Skin epidermis (tissue), 12 donors: ENCODE data around the gene AFTPH.

ENCODE experiments used
- H3K27ac ChIP-seq, 21 experiments: fragments of 200-600 bp; sonication (generic) in 11 of 21; one replicate each; pipeline ENCODE4 v1.5.0; 2020; ENCODE audit warnings: mild to moderate bottlenecking in 3 of 21, inconsistent platforms in 2 of 21, moderate library complexity in 2 of 21
- H3K4me3 ChIP-seq, 7 experiments: fragments of 200-600 bp; sonication (generic) in 2 of 7; one replicate each; pipeline ENCODE4 v1.5.0; 2020; ENCODE audit warnings: inconsistent platforms in 2 of 7, mild to moderate bottlenecking in 2 of 7, moderate library complexity in 1 of 7

Gene AFTPH

DNA sequence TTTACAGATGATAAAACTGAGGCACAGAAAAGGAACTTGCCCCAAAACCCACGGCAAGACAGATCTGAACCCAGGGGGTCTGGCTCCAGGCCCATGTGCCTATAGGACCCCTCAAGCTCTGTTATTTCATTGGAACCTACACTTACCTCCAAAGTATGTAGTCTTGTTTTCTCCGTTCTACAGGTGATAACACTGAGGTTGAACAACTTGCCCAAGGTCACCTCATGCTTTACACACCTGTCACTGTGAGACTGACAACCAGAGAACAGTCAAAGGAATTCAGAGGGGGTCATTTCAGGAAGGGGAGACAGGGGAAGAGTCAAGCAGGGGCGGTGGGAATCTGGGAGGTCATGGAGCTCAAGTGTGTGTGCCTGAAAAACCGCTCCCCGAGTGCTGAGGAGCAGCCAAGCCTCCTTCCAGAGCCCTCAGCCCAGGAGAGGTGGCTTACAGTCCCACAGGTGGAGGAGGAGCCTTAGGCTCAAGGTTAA lies 81.9 kb downstream of the AFTPH start:
- Histone ChIP-seq H3K27ac (peak overlapping the region in 19 of 21 experiments; percentile 55 to 90 (median 80)), H3K4me3 (no peak overlapping the region)

DNA sequence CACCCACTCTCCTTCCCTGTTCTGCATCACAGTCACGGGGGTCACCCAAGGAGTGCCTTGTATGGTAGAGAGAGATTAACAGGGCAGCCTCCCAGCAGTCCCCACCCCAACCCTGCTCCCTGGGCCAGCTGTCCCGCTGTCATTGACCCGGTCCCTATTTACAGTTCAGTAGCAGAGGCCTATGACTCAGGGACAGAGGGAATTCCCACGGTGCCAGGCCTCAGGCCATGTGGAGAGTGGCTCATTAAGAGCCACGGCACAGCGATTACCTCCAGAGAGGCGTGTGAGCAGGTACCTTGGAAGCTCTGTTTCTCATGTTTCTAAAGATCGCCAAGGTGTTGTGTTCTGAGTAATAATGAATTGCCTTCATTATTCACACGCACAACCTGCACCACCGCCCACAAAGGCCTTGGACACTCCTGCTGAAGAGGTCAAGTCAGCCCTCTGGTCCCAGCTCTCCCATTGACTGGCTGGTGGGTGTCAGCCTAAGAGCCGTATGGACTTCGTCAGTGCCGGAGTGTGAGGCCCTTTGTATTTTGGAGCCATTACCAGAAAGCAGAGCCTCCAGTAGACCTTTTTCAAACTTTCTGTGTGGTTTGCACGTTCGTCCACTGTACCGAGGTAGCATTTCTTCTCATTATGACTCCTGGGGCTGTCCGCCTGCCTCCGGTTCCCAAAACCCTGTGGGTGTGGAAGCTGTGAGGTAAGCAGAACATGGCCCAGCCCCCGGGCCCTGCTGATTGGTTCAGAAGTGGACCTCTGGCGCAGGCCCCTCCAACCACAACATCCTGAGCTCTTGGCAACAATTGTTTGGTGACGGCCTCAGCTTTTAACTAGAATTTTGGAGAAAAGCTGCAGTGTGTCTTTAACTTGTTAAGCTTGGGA lies 82.6 kb downstream of the AFTPH start:
- Histone ChIP-seq H3K27ac (peak overlapping the region in 20 of 21 experiments; percentile 55 to 90 (median 80)), H3K4me3 (peak overlapping the region; percentile 9 to 29 (median 13))

DNA sequence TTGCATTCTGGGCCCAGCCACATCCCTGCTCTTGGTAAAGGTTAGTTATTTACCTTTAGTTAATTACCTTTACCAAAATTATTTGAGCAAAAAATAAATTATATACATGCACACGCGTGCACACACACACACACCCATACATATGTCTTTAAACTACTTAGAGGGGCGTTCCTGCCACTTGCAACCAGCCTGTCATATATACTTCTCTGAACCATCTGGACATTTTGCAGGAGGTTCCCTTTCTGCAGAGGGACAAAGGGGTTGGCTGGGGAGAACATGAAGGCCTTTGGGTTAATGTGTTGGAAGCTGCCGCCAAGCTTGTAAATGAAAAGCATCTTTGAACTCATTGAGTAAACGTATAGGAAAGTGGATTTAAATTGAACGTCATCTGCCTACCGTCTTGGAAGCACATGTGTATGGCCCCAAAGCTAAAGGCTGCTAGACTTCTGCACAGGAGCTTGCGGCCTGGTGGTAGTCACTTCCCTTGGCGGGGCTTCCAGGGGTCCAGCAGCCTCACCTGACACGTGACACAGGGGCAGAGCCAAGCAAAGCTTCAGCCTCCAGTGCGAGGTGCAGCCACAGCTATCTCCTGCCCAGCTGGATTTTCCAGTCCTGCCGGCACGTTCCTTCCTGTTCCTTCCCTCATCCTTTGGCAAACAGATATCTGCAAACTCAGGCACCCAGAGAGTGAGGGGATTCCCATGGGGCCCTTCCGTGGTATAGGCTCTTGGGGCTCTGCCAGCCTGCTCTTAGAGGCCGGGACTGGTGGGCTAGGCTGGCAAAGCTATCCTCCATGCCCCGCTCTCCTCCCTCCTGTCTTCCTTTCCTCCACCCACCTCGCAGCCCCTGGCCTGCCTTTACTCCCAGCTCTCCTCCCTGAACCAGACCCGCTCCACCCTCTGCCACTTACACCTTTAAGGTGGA lies 83.5 kb downstream of the AFTPH start:
- Histone ChIP-seq H3K27ac (peak overlapping the region in 20 of 21 experiments; percentile 65 to 90 (median 80)), H3K4me3 (peak overlapping the region in 5 of 7 experiments; percentile 4 to 29 (median 13))

DNA sequence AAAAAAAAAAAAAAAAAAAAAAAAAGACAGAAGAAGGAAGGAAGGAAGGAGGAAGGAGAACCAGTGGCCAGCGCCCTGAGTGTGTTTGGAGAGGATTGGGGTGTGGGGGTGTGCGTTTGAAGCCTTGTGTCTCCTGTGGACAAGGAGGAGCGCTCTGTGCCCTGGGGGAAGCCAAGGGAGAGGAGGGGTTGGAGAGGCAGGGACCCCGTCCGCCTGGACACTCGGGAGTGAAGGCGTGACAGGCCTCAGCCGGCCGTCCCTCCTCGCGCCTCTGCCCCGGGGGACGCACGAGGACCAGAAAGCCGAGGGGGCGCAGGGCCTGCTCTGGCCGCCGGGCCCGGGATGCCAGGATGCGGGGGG lies 84.7 kb downstream of the AFTPH start:
- Histone ChIP-seq H3K27ac (peak overlapping the region; percentile 34 to 90 (median 84)), H3K4me3 (peak overlapping the region; percentile 34 to 51 (median 45))

DNA sequence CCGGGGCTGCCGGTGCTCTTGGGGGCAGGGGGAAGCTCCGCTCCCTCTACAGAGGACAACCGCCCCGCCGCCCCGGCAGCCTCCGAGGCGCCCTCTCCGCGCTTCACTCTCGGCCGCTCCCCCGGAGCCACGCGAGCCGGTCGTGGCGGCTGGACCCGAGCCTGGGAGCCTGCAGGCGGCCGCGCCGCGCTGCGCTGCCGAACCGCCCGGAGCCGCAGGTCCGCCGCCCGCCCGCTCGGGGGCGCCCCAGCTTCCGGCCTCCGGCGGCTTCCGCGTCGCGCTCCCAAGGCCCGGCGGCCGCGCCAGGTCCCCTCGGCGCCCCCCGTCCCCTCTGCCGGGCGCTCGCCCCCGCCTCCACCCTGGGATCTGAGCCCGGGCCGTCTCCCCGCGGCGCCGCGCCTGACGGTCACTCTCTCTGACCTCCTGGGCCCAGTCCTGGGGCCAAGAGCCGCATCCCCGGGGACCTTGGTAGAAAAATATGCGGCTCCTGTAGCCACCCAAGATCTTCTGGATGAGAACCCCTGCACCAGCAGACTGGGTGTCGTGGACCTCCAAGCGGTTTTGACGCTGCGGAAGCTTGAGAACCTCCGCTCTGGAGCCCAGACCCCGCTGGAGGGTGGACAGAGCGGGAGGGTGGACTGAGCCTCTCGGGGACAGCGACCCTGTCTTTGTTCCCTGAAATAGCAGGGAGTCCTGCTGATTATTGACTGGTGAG lies 85.3 kb downstream of the AFTPH start:
- H3K4me3 ChIP-seq: peak overlapping the region; percentile 34 to 51 (median 45)
- H3K27ac ChIP-seq: peak overlapping the region; percentile 34 to 90 (median 84)

DNA sequence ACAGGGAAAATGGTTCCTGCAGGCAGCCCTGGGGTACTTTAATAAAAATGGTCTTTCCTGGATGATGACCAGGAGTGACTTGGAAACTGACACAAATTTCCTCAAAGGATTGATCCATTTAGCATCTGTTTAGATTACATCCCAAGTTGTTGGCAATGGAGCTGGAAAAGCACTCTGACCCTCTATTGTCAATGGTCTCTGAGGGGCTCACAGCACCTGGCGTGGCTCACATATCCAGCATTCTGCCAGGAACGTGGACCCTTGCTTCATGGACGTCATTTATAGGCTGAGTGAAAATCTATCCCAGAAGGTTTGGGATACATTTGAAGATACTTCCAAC lies 85.8 kb downstream of the AFTPH start:
- H3K4me3 ChIP-seq: peak overlapping the region; percentile 34 to 51 (median 45)
- H3K27ac ChIP-seq: peak overlapping the region in 15 of 21 experiments; percentile 54 to 90 (median 83)

DNA sequence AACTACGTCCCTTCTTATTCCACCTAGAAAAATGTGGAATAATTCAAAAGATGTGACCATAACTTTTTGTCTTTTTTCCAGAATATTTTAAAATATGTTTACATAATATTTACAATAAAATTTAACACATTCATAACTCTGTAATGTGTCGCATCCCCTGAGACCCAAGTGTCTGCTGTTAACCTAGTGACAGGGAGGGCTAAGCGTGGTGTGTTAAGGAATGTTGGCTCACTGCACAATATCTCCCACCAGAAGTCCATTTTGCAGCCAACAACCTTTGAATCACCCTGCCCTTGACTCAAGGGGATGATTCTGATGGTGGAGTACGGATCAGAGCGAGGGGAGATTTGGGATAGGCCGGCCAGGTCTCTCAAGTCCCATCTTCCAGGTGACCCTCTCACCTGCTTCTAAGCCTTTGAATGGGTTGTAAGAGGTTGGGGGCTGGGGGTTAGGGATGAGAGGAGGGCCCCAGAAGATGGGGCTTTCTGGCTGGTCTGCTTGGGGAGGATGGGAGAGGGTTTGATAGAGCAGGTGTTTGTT lies 86.3 kb downstream of the AFTPH start:
- no peak overlapping the region for H3K27ac ChIP-seq
- no peak overlapping the region for H3K4me3 ChIP-seq

DNA sequence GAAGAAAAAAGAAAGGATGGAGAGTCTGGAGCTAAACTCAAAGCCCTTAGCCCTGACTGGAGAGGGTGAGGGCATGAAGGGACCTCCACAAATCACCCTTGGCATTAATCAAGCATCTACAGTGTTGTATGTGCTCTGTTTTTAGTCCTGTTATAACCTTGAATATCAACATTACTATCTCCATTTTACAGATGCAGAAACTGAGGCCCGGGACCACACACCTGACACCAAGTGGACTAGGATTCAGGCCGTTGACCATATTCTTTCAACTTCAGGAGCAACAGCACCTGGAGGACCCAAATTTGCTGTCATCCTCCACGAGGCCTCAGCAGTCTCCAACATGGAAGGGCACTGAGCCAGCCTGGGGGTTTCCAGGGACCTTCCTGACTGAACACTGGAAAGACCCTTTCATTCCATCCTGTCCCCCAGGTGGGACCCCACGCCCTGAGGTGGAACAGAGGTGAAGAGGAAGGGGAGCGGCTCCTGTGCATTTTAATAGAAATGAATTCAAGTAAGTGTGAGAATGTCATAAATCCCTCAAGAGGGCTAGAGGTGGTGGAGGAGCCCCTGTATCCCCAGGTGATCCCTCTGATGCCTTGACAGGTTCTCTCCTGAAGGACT lies 88.6 kb downstream of the AFTPH start:
- no peak overlapping the region for H3K4me3 ChIP-seq
- H3K27ac ChIP-seq: no peak overlapping the region

DNA sequence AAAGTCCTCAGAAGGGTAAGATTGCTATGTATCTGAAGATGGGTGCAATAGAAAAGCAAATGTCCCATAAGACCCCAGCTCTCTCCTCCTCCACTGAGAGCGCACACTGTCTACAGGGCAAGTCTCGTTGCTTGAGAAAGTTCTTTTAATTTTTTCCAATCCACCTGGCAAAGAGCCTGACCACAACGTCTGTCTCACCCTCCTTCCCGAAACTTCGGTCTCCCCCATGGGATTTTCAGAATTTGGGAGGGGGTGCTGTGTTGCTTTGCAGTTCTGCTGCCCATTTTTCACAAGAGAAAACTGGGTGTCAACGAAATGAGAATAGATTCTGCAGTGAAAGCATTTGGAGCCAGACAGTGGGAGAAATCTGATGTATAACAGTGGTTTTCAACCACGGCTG lies 89.1 kb downstream of the AFTPH start:
- no peak overlapping the region for H3K27ac ChIP-seq
- no peak overlapping the region for H3K4me3 ChIP-seq

DNA sequence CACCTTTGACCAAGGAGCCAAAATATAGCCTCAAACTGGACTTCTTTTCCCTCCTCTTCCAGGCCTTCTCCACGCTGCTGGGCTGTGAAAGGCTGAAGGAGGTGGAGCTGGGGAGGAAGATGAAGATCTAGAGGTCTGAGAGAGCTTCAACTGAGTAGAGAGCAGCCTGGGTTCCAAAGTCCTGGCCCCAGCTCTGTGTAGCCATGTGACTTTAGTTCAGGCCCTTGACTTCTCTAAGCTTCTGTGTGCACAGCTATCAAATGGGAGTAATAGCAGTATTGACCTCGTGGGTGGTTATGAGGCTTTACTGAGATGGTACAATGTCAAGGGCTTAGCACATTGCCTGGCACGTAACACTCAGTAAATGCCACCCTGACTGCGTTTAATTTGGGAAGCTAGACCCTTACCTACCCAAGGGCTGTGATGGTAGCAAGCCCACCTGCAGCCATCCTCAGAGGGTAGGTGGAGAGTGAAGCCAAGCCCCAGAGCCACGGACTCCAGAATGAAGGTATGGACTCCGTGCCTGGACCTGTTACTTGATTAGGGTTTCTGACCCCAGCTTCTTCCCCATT lies 91.2 kb downstream of the AFTPH start:
- H3K4me3 ChIP-seq: no peak overlapping the region

DNA sequence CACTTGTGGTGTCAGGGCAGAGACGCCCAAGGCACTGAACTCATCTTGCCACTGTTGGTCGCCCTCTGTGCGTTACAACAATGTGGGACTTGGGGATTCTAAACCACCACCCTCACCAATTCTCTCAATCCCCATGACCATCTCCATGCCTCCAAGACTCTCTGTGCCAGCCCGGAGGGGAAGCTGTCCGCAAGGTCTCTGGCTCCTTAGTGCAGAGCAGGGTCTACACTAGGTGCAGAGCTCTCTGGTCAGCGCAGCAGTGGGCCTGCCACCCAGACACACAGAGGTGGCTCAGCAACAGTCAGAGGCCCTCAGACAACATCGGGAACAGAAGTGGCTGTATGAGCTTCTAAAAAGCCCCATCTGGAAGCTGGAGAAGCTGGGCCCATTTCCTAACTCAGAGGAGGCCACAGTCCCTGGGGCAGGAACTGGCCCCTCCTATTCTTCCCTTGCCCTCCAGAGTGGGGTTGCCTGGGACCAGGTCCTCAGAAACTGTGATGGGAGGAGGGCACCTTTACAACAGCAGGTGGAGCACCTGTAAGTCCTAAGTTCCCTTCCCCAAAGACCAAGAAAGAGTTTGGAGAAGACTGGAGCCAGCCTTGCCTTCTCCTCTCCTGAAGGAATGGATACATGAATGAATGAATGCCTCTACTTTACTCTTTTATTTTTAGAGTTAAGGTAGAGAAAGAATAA lies 91.9 kb downstream of the AFTPH start:
- H3K27ac ChIP-seq: no peak overlapping the region
- H3K4me3 ChIP-seq: no peak overlapping the region

More for the DNA sequence above, 91.2 kb downstream of the AFTPH start:
- no peak overlapping the region for H3K27ac ChIP-seq

DNA sequence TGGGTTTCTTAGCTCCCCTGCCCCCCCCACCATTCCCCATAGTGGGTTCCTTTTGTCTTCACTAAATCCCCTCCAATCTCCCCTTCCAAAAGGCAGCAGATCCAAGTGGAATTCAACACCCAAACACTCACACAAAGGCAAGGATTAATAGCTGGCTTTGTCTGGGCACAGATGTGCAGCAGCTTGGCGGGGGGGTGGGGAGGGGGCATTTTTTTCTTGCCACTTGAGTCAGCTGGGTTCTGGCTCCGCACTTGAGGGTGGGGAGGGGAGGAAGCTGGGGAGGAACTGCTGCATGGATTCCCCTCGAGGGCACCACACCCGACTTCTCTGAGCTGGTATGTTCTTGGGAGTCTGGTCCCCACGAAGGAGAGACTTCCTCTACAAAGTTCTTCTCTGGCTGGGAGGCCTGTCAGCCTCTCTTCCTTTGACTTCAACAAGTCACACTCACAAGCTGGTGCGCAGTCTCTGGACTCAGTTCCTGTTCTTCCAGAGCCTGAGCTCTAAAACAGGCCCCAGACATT lies 93.6 kb downstream of the AFTPH start:
- H3K27ac ChIP-seq: peak overlapping the region in 9 of 21 experiments; percentile 1 to 67 (median 55)
- H3K4me3 ChIP-seq: no peak overlapping the region

DNA sequence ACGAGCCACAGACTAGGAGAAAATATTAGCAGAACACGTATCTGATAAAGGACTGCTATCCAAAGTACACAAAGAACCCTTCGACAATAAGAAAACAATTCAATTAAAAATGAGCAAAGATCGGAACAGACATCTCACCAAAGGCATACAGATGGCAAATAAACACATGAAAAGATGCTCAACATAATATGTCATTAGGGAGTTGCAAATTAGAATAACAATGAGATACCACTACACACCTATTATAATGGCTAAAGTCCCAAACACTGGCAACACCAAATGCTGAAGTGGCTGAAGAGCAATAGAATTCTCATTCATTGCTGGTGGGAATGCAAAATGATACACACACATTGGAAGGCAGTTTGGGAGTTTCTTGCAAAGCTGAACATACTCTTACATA lies 96.5 kb downstream of the AFTPH start:
- H3K4me3 ChIP-seq: no peak overlapping the region
- no peak overlapping the region for H3K27ac ChIP-seq

DNA sequence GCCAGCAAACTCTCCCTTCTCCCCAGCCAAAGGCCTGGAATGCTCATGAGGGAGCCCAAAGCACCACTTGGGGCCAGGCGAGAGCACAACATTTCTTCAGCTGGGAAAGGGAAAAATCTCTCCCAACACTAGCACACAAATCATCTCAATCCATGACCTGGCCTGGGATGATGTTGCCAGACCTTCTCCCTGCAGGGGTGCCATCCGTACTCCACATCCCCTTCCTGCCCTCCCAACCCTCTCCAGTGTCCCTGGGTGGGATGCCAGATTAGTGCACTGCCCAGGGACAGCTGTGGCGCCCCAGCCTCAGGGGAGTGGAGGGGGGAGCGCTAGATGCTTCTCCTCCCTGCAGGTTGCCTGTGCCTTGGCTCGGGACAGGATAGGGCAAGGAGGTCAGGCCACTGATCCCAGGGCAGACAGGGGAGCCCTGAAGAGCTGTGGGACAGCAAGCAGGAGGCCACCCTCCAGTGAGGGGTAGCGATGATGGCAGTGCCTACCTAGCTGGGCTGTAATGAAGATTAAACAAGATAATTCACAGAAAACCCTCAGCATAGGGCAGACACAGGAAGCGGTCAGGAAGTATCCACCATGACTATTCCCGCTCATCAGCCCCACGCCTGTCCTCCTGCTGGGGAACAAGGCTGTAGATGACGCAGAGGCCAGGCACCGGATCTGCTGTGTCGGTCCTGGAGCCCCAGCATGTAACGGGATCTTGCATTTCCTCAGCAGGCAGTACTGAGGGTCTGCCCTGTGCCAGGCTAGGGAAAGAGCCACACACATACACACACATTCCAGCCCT lies 98.5 kb downstream of the AFTPH start:
- Histone ChIP-seq H3K27ac (no peak overlapping the region), H3K4me3 (no peak overlapping the region)

DNA sequence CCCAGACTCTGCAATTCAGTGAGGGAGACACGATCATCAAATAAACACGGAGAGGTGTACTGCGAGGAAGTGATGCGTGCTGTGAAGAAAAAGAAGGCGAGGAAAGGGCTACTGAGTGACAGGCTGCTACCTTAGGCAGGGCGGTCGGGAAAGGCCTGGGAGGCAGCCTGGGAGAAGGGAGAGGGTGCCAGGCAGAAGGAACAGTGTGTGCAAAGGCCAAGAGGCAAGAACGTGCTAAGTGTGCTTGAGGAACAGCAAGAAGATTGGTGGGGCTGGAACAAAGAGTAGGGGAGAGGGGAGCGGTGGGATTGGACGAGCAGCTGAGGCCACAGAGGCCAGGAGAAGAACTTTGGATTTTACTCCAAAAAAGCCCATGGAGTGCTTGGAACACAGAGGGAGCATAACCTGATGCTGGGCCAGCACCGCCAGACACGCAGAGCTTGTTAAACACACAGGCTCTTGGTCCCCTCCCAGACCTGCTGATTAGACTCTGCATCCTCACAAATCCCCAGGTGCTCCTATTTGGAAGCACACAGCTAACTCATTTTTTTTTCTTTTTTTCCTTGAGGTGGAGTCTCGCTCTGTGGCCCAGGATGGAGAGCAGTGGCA lies 99.2 kb downstream of the AFTPH start:
- Histone ChIP-seq H3K4me3 (no peak overlapping the region), H3K27ac (no peak overlapping the region)

DNA sequence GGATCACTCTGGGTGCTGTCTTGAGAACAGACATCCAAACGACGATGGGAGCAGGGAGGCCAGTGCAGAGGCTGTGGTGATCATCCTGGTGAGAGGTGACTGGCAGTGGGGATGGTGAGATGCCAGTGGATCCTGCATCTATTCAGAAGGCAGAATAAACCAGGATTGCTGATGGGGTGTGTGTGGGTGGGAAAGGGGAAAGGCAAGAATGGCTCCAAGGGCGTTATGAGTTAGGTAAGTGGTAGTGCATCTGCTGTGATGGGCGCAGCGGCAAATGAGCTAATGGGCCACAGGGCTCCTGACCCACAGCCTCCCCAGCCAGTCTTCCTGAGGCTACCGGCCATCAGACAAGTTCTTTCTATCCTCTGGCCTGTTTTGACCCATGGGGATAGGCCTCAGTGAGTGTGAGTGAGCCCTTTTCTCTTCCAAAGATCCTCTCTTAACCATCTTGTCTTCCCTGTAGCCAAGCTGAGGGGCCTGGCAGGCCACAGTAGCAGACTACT lies 100.0 kb downstream of the AFTPH start:
- H3K27ac ChIP-seq: no peak overlapping the region

DNA sequence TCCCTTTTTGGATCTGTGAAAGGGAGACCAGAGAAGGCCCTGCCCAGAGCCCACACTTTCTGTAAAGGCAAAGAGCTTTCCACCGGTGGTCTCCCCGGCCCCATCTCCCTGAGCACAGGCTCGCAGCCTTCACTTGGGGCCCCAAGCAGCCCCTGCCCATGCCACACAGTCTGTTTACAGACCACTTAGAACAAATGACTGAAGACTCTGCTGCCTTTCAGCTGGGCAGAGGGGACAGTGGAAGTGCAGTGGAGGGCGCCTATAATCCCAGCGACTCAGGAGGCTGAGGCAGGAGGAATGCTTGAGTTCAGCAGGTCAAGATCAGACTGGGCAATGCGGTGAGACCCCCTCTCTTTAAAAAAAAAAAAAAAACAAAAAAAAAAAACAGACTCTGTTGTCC lies 100.7 kb downstream of the AFTPH start:
- Histone ChIP-seq H3K4me3 (no peak overlapping the region), H3K27ac (no peak overlapping the region)

More for the DNA sequence above, 100.0 kb downstream of the AFTPH start:
- H3K4me3 ChIP-seq: no peak overlapping the region
